Activated naive CD4-positive, alpha-beta T cell treated with anti-CD3 and anti-CD28 coated beads for 36 hours (primary cell): Measurements from ENCODE around the gene ADCK1. TPM values are rescaled to one million over a fixed set of nuclear protein-coding genes. Genes with fewer than 3 reads are reported as not detected.
"Not testable (repeated sequence)": the region's sequence is repeated elsewhere in the genome, so short reads cannot be mapped to it uniquely, and the experiment has no call there.

Experiments used
- CTCF ChIA-PET: fragments of 350-600 bp; sonication (Branson Sonifier 250); formaldehyde crosslinking; loops from one replicate; lab custom pipeline; 2021; ENCODE audit warnings: antibody characterized with exemption; lab: Charles Lee
- DNase-seq: peaks from one replicate; pipeline ENCODE4 v3.0.0-alpha.2; 2020
- H3K27ac Mint-ChIP-seq: one replicate; pipeline ENCODE4 v1.8.0; 2021; ENCODE audit warnings: mild to moderate bottlenecking, mixed read lengths
- H3K27me3 Mint-ChIP-seq: one replicate; pipeline ENCODE4 v1.8.0; 2021; ENCODE audit warnings: low read depth, mixed read lengths
- H3K36me3 Mint-ChIP-seq: one replicate; pipeline ENCODE4 v1.8.0; 2021; ENCODE audit warnings: low read depth, mixed read lengths
- H3K4me1 Mint-ChIP-seq: one replicate; pipeline ENCODE4 v1.8.0; 2021; ENCODE audit warnings: low read depth, mixed read lengths
- H3K4me3 Mint-ChIP-seq: one replicate; pipeline ENCODE4 v1.8.0; 2021; ENCODE audit warnings: mild to moderate bottlenecking, moderate library complexity, mixed read lengths
- H3K9me3 Mint-ChIP-seq: one replicate; pipeline ENCODE4 v1.8.0; 2021; ENCODE audit warnings: mixed read lengths
- intact Hi-C: fragments of 100-400 bp; cut with micrococcal nuclease; formaldehyde crosslinking; loops from one replicate; pipeline ENCODE4 v1.15.1; 2023
- total RNA-seq, 2 experiments: library from RNA; stranded (reverse); gene quantifications; one replicate each; pipeline ENCODE4 v1.2.3, GENCODE V29; 2021

Gene ADCK1
- total RNA-seq, 2 experiments from 2014 or later, result 4.2 to 5.1 TPM

- no peak overlapping the region for H3K27ac Mint-ChIP-seq
- intact Hi-C loops, result no loop called here
- H3K27me3 Mint-ChIP-seq, result no peaks in the 10 kb centered on the region
- CTCF ChIA-PET, result no interaction called here
- no peaks in the 10 kb centered on the region for H3K4me1 Mint-ChIP-seq
- no peak overlapping the region for H3K4me3 Mint-ChIP-seq
- no peak for DNase-seq
- no peaks in the 10 kb centered on the region for H3K9me3 Mint-ChIP-seq
- H3K36me3 Mint-ChIP-seq, result peaks cover 22% of the 10 kb centered on the region
Observed at GRCh38 chr14:77926942-77927341, 127.0 kb downstream of the ADCK1 start.

DNA sequence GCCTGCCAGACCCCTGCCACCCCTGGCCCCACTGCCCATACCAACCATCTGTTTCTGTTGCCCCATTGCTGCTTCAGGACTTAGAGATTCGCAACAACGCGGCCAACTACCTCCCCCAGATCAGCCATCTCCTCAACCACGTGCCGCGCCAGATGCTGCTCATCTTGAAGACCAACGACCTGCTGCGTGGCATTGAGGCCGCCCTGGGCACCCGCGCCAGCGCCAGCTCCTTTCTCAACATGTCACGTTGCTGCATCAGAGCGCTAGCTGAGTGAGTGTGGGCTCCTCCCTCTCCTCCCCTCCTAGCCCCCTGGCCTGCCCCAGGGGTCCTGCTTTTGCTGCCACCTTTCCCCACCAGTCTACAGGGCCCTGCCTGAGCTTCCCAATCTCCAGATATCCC lies 131.5 kb downstream of the ADCK1 start:
- peaks cover 13% of the 10 kb centered on the region for H3K9me3 Mint-ChIP-seq
- intact Hi-C loops, result no loop called here
- peaks cover 63% of the 10 kb centered on the region for H3K36me3 Mint-ChIP-seq
- no peak for DNase-seq
- no peak overlapping the region for H3K27ac Mint-ChIP-seq
- H3K27me3 Mint-ChIP-seq, result no peaks in the 10 kb centered on the region
- H3K4me1 Mint-ChIP-seq, result no peaks in the 10 kb centered on the region
- CTCF ChIA-PET, result no interaction called here
- H3K4me3 Mint-ChIP-seq, result no peak overlapping the region

GRCh38 chr14:77936138-77936639 lies 136.3 kb downstream of the ADCK1 start:
- Mint-ChIP-seq H3K36me3 (peaks cover 47% of the 10 kb centered on the region), H3K27me3 (no peaks in the 10 kb centered on the region), H3K4me1 (no peaks in the 10 kb centered on the region), H3K9me3 (peaks cover 16% of the 10 kb centered on the region), H3K27ac (no peak overlapping the region), H3K4me3 (no peak overlapping the region)
- no peak for DNase-seq
- intact Hi-C loops, result no loop called here
- CTCF ChIA-PET, result no interaction called here

- intact Hi-C loops, result no loop called here
- Mint-ChIP-seq H3K27ac (no peak overlapping the region), H3K9me3 (peaks cover 9% of the 10 kb centered on the region), H3K4me3 (no peak overlapping the region), H3K27me3 (peaks cover 3% of the 10 kb centered on the region), H3K36me3 (no peaks in the 10 kb centered on the region), H3K4me1 (no peaks in the 10 kb centered on the region)
- CTCF ChIA-PET, result no interaction called here
- DNase-seq, result no peak
Observed at GRCh38 chr14:77947372-77947771, 147.5 kb downstream of the ADCK1 start.

- intact Hi-C loops, result no loop called here
- CTCF ChIA-PET, result interaction anchor here (0.6 kb wide), 1 partner anchor 296 kb away, joined by 4 read pairs; no protein-coding TSS in a partner anchor
- no peak overlapping the region for H3K27ac Mint-ChIP-seq
- no peaks in the 10 kb centered on the region for H3K27me3 Mint-ChIP-seq
- no peaks in the 10 kb centered on the region for H3K4me1 Mint-ChIP-seq
- H3K9me3 Mint-ChIP-seq, result peaks cover 7% of the 10 kb centered on the region
- no peaks in the 10 kb centered on the region for H3K36me3 Mint-ChIP-seq
- DNase-seq, result no peak
- no peak overlapping the region for H3K4me3 Mint-ChIP-seq
Observed at GRCh38 chr14:77950371-77951063, 150.6 kb downstream of the ADCK1 start.

DNA sequence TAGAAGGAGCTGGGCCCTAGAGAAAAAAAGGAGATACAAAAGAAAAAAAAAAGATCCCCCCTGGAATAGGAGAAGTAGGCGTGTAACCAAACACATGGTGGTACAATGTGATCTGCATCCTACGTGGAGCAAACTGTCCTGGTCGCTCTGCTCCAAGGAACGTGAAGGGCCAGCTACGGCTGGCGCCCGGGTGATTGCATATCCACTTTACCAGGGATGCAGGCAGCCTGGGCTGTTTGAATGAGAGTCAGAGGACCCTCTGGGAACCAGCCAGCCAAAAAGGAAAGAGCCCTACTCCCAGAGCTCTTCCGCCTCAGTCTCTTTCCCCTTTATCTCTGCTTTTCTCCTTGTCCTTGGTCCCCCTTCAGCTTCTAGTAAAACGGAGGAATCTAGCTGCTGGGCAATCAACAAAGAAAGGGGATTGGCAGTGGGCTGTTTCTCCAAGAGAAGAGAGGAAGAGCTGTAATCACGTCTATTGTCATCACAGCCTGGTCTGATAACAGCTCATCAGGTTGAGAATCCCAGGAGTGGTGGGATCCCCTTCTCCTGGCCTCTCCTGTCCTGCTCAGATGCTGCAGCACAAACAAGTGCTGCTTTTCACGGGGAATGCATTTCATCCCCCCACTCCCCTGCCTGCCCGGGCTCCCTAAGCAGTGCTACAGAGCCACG lies 156.0 kb downstream of the ADCK1 start:
- no peaks in the 10 kb centered on the region for H3K9me3 Mint-ChIP-seq
- intact Hi-C loops, result no loop called here
- no peak overlapping the region for H3K4me3 Mint-ChIP-seq
- H3K27ac Mint-ChIP-seq, result no peak overlapping the region
- H3K36me3 Mint-ChIP-seq, result no peaks in the 10 kb centered on the region
- peaks cover 2% of the 10 kb centered on the region for H3K27me3 Mint-ChIP-seq
- no peaks in the 10 kb centered on the region for H3K4me1 Mint-ChIP-seq
- CTCF ChIA-PET, result no interaction called here
- DNase-seq, result no peak

GRCh38 chr14:77959686-77960085 lies 159.8 kb downstream of the ADCK1 start:
- H3K27me3 Mint-ChIP-seq, CTCF ChIA-PET, intact Hi-C loops, H3K36me3 Mint-ChIP-seq, H3K4me1 Mint-ChIP-seq, DNase-seq, H3K4me3 Mint-ChIP-seq, H3K9me3 Mint-ChIP-seq, H3K27ac Mint-ChIP-seq: not testable (repeated sequence)

- no peaks in the 10 kb centered on the region for H3K36me3 Mint-ChIP-seq
- peaks cover 2% of the 10 kb centered on the region for H3K4me1 Mint-ChIP-seq
- no peaks in the 10 kb centered on the region for H3K9me3 Mint-ChIP-seq
- CTCF ChIA-PET, result no interaction called here
- no peak for DNase-seq
- H3K27ac Mint-ChIP-seq, result no peak overlapping the region
- H3K27me3 Mint-ChIP-seq, result peaks cover 18% of the 10 kb centered on the region
- H3K4me3 Mint-ChIP-seq, result no peak overlapping the region
- intact Hi-C loops, result no loop called here
Observed at GRCh38 chr14:77961847-77962580, 162.1 kb downstream of the ADCK1 start.

GRCh38 chr14:77962731-77963520 lies 163.0 kb downstream of the ADCK1 start:
- CTCF ChIA-PET, result interaction anchor here (0.8 kb wide), 1 partner anchor 101 kb away, joined by 3 read pairs; no protein-coding TSS in a partner anchor
- peaks cover 25% of the 10 kb centered on the region for H3K27me3 Mint-ChIP-seq

DNA sequence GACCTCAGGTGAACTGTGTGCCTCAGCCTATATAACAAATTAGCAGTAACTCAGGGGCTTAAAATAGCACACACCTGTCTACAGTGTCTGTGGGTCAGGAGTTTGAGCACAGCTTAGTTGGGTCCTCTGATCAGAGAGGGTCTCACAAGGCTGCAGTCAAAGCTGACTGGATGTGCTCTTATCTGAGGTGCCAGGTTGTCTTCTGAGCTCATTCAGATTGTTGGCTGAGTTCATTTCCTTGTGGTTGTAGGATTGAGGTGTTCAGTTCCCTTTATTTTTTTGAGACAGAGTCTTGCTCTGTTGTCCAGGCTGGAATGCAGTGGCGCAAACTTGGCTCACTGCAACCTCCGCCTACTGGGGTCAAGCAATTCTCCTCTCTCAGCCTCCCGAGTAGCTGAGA lies 164.7 kb downstream of the ADCK1 start:
- DNase-seq, result no peak
- H3K27ac Mint-ChIP-seq, result no peak overlapping the region
- H3K4me1 Mint-ChIP-seq, result peaks cover 2% of the 10 kb centered on the region
- no peaks in the 10 kb centered on the region for H3K9me3 Mint-ChIP-seq
- H3K4me3 Mint-ChIP-seq, result no peak overlapping the region
- peaks cover 34% of the 10 kb centered on the region for H3K27me3 Mint-ChIP-seq
- CTCF ChIA-PET, result no interaction called here
- H3K36me3 Mint-ChIP-seq, result no peaks in the 10 kb centered on the region
- intact Hi-C loops, result no loop called here

More at GRCh38 chr14:77962731-77963520, 163.0 kb downstream of the ADCK1 start:
- Mint-ChIP-seq H3K4me1 (peaks cover 2% of the 10 kb centered on the region), H3K36me3 (no peaks in the 10 kb centered on the region), H3K9me3 (no peaks in the 10 kb centered on the region), H3K27ac (no peak overlapping the region), H3K4me3 (no peak overlapping the region)
- intact Hi-C loops, result no loop called here
- no peak for DNase-seq

- CTCF ChIA-PET, result no interaction called here
- peaks cover 2% of the 10 kb centered on the region for H3K4me1 Mint-ChIP-seq
- no peak for DNase-seq
- H3K9me3 Mint-ChIP-seq, result no peaks in the 10 kb centered on the region
- intact Hi-C loops, result no loop called here
- H3K36me3 Mint-ChIP-seq, result no peaks in the 10 kb centered on the region
- H3K27ac Mint-ChIP-seq, result no peak overlapping the region
- peaks cover 34% of the 10 kb centered on the region for H3K27me3 Mint-ChIP-seq
- H3K4me3 Mint-ChIP-seq, result no peak overlapping the region
Observed at GRCh38 chr14:77965050-77965449, 165.1 kb downstream of the ADCK1 start.

- H3K27me3 Mint-ChIP-seq, result peaks cover 40% of the 10 kb centered on the region
- H3K4me1 Mint-ChIP-seq, result peaks cover 2% of the 10 kb centered on the region
- no peaks in the 10 kb centered on the region for H3K9me3 Mint-ChIP-seq
- H3K27ac Mint-ChIP-seq, result no peak overlapping the region
- H3K4me3 Mint-ChIP-seq, result no peak overlapping the region
- intact Hi-C loops, result no loop called here
- H3K36me3 Mint-ChIP-seq, result no peaks in the 10 kb centered on the region
- CTCF ChIA-PET, result no interaction called here
- peak; percentile 18 for DNase-seq
Observed at GRCh38 chr14:77965919-77966435, 166.1 kb downstream of the ADCK1 start.
